CD14-positive monocyte (primary cell): ENCODE measurements around the gene OLIG3. TPM values are rescaled to one million over a fixed set of nuclear protein-coding genes. Genes with fewer than 3 reads are reported as not detected.
A peak's percentile ranks its signal among the peaks of the same experiment; 100 is the strongest.

ENCODE experiments used
- DNase-seq, 3 donors: peaks; one replicate each; pipeline ENCODE4 v3.0.0-alpha.2; 2011 to 2022
- H2AFZ ChIP-seq: 2 replicates; pipeline ENCODE4 v1.6.0; 2012; ENCODE audit warnings: mild to moderate bottlenecking, low read depth, low read length, inconsistent platforms; ENCODE audit not compliant: insufficient read depth, poor library complexity, severe bottlenecking
- H3K27ac ChIP-seq, 2 donors: 1 replicate in 1 of 2; 2 replicates in 1 of 2; pipeline ENCODE4 v1.5.1; 2012 to 2013; ENCODE audit warnings: low read length in 2 of 2, control low read depth in 1 of 2, inconsistent platforms in 1 of 2, low read depth in 1 of 2, mild to moderate bottlenecking in 1 of 2
- H3K27me3 ChIP-seq, 2 donors: one replicate each; pipeline versions ENCODE4 v1.6.0 to v1.6.1; 2011 to 2013; ENCODE audit warnings: low read length in 2 of 2; ENCODE audit not compliant: control insufficient read depth in 2 of 2, insufficient read depth in 2 of 2
- H3K36me3 ChIP-seq, 2 donors: replicated peaks in 1 of 2; 1 replicate in 1 of 2; 2 replicates in 1 of 2; pipeline versions ENCODE4 v1.5.1 to v1.6.1; 2012 to 2013; ENCODE audit warnings: low read length in 2 of 2, control low read depth in 1 of 2, inconsistent platforms in 1 of 2, mild to moderate bottlenecking in 1 of 2; ENCODE audit not compliant: insufficient read depth in 2 of 2, control insufficient read depth in 1 of 2
- H3K4me1 ChIP-seq, 2 donors: 1 replicate in 1 of 2; 2 replicates in 1 of 2; pipeline versions ENCODE4 v1.5.1 to v1.6.1; 2012 to 2013; ENCODE audit warnings: low read length in 2 of 2, control low read depth in 1 of 2, inconsistent platforms in 1 of 2, mild to moderate bottlenecking in 1 of 2, moderate library complexity in 1 of 2; ENCODE audit not compliant: insufficient read depth in 2 of 2, control insufficient read depth in 1 of 2
- H3K4me2 ChIP-seq: replicated peaks from 2 replicates; pipeline ENCODE3; 2012; ENCODE audit warnings: low read length, moderate library complexity, mild to moderate bottlenecking; ENCODE audit not compliant: poor library complexity, severe bottlenecking; ENCODE audit errors: extremely low read depth
- H3K4me3 ChIP-seq, 3 experiments: fragments of 200-600 bp in 1 of 3; sonication (generic) in 1 of 3; replicated peaks in 1 of 3; 1 replicate in 2 of 3; 2 replicates in 1 of 3; pipeline ENCODE4 v1.5.1; 2011 to 2013; ENCODE audit warnings: low read length in 3 of 3, mild to moderate bottlenecking in 3 of 3, control low read depth in 2 of 3, low read depth in 2 of 3, inconsistent platforms in 1 of 3, moderate library complexity in 1 of 3
- H3K79me2 ChIP-seq: 2 replicates; pipeline ENCODE4 v1.6.0; 2012; ENCODE audit warnings: mild to moderate bottlenecking, control low read depth, inconsistent platforms, low read length, moderate library complexity; ENCODE audit not compliant: insufficient read depth
- H3K9ac ChIP-seq: 2 replicates; pipeline ENCODE4 v1.6.0; 2017; ENCODE audit warnings: low read length, mild to moderate bottlenecking; ENCODE audit not compliant: insufficient read depth, poor library complexity, severe bottlenecking
- H3K9me3 ChIP-seq, 2 donors: replicated peaks in 1 of 2; 1 replicate in 1 of 2; 2 replicates in 1 of 2; pipeline versions ENCODE4 v1.5.1 to v1.6.1; 2012 to 2013; ENCODE audit warnings: low read length in 2 of 2, control low read depth in 1 of 2; ENCODE audit not compliant: control insufficient read depth in 1 of 2, insufficient read depth in 1 of 2
- H4K20me1 ChIP-seq: 2 replicates; pipeline ENCODE4 v1.6.0; 2012; ENCODE audit warnings: mild to moderate bottlenecking, low read length, control low read depth, moderate library complexity; ENCODE audit not compliant: insufficient read depth
- H3K27ac Mint-ChIP-seq, 7 donors: one replicate each; pipeline ENCODE4 v1.8.0; 2020; ENCODE audit warnings: mild to moderate bottlenecking in 7 of 7, mixed read lengths in 7 of 7, moderate library complexity in 6 of 7, inconsistent platforms in 2 of 7
- H3K27me3 Mint-ChIP-seq, 3 donors: one replicate each; pipeline ENCODE4 v1.8.0; 2021 to 2022; ENCODE audit warnings: low read depth in 3 of 3, mild to moderate bottlenecking in 3 of 3, mixed read lengths in 3 of 3, moderate library complexity in 3 of 3, inconsistent platforms in 1 of 3
- H3K36me3 Mint-ChIP-seq, 2 donors: one replicate each; pipeline ENCODE4 v1.8.0; 2020; ENCODE audit warnings: mixed read lengths in 2 of 2, inconsistent platforms in 1 of 2, mild to moderate bottlenecking in 1 of 2
- H3K4me1 Mint-ChIP-seq: one replicate; pipeline ENCODE4 v1.8.0; 2020; ENCODE audit warnings: mild to moderate bottlenecking, mixed read lengths
- H3K4me3 Mint-ChIP-seq, 2 donors: one replicate each; pipeline ENCODE4 v1.8.0; 2020; ENCODE audit warnings: mild to moderate bottlenecking in 2 of 2, mixed read lengths in 2 of 2, moderate library complexity in 1 of 2
- H3K9me3 Mint-ChIP-seq, 7 donors: one replicate each; pipeline ENCODE4 v1.8.0; 2020 to 2022; ENCODE audit warnings: mixed read lengths in 7 of 7, mild to moderate bottlenecking in 6 of 7, moderate library complexity in 6 of 7, inconsistent platforms in 2 of 7
- WGBS: methylation state at CpG from one replicate; pipeline ENCODE4 v1.1.5; 2013; ENCODE audit warnings: missing lambda C conversion rate; ENCODE audit not compliant: insufficient coverage; 5-methylcytosine and 5-hydroxymethylcytosine counted together
- intact Hi-C, 2 donors: fragments of 100-400 bp; cut with micrococcal nuclease; formaldehyde crosslinking; loops; one replicate each; pipeline versions ENCODE4 v1.15.0 to v1.15.1; 2023
- polyA plus RNA-seq, 3 donors: library from polyadenylated mRNA; depleted of rRNA in 1 of 3; unstranded in 2 of 3; stranded (reverse) in 1 of 3; fragments of 300-500 nt in 2 of 3; fragments of >200 nt in 1 of 3; fragmentation: Illumina TruSeq in 2 of 3; gene quantifications; 1 replicate in 2 of 3; 2 replicates in 1 of 3; pipeline ENCODE4 v1.2.3, GENCODE V29; 2012 to 2021
- TF ChIP-seq, protein P1 (sequence below): fragments of 200-600 bp; IDR thresholded peaks from one replicate; pipeline ENCODE4 v1.8.0; 2022; ENCODE audit warnings: antibody characterized with exemption, mild to moderate bottlenecking

The OLIG3 gene
- polyA plus RNA-seq, 3 donors = not detected

DNA sequence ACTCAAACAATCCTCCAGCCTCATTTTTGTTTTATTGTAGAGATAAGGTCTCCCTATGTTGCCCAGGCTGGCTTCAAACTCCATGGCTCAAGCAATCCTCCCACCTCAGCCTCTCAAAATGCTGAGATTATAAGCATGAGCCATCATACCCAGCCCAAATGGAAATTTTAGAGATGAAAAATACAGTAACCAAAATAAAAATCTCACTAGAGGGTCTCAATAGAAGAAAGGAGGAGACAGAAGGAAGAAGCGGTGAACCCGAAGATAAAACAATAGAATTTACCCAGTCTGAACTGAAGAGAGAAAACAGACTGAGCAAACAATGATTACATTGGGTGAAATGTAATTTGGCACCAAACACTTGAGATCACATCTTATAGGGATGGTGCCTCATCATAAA, 16.7 kb upstream of the OLIG3 start:
- peaks cover 71 to 77% of the 10 kb centered on the region in 2 donors for H3K27me3 ChIP-seq

DNA sequence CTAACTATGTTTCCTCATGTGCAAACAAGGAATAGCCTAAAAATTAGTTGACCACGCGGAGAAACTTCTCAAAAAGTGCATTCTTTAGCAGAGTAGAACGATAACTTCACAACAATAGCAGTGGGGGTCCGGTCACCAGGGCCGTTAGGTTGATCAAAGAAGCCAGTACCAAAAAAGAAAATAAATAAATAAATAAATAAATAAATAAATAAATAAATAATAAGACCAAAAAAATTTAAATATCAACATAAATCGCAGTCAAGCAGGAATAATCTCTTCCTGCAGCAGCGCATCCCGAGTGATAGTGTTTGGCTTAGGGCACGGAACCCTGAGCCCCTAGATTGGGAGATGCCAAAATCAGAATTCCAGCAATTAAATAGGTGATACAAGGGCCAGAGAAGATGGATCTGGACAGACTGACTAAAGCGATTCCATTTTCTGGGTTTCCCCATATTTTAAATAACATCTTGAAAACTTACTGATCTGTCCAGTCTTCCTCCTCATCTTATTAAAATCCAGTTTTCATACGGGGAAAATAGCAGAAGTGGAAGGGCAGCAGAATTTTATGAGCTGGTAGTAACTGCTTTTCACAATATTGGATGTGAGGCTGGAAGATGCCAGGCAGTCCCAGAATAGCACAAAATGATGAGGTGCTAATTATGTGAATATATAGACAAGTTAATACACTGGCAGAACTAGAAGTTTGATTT, 4.4 kb upstream of the OLIG3 start:
- intact Hi-C loops = no loop called here
- WGBS = 0% methylated on average over 1 of the region's 11 CpGs
- H3K4me3 Mint-ChIP-seq = peak overlapping the region in 1 of 2 donors; percentile 78

More for the DNA sequence above, 16.7 kb upstream of the OLIG3 start:
- Mint-ChIP-seq H3K9me3 (peaks cover 0 to 25% (median 13%) of the 10 kb centered on the region in 7 donors), H3K4me1 (no peaks in the 10 kb centered on the region), H3K36me3 (no peaks in the 10 kb centered on the region), H3K27ac (no peak overlapping the region), H3K27me3 (peaks cover 58 to 80% (median 64%) of the 10 kb centered on the region in 3 donors), H3K4me3 (peak overlapping the region in 1 of 2 donors; percentile 28)
- no CpG with 5 or more reads among the region's 2 CpGs for WGBS
- TF ChIP-seq, protein P1, sequence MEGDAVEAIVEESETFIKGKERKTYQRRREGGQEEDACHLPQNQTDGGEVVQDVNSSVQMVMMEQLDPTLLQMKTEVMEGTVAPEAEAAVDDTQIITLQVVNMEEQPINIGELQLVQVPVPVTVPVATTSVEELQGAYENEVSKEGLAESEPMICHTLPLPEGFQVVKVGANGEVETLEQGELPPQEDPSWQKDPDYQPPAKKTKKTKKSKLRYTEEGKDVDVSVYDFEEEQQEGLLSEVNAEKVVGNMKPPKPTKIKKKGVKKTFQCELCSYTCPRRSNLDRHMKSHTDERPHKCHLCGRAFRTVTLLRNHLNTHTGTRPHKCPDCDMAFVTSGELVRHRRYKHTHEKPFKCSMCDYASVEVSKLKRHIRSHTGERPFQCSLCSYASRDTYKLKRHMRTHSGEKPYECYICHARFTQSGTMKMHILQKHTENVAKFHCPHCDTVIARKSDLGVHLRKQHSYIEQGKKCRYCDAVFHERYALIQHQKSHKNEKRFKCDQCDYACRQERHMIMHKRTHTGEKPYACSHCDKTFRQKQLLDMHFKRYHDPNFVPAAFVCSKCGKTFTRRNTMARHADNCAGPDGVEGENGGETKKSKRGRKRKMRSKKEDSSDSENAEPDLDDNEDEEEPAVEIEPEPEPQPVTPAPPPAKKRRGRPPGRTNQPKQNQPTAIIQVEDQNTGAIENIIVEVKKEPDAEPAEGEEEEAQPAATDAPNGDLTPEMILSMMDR = no peak
- Histone ChIP-seq H2AFZ (no peak overlapping the region), H3K4me2 (no peak overlapping the region), H3K27ac (no peak overlapping the region), H3K36me3 (no peaks in the 10 kb centered on the region), H3K4me1 (no peaks in the 10 kb centered on the region), H4K20me1 (no peaks in the 10 kb centered on the region), H3K79me2 (no peaks in the 10 kb centered on the region), H3K4me3 (no peak overlapping the region), H3K9ac (no peak overlapping the region), H3K9me3 (peaks cover 7 to 13% of the 10 kb centered on the region in 2 donors)
- intact Hi-C loops = no loop called here
- no peak for DNase-seq

More for the DNA sequence above, 4.4 kb upstream of the OLIG3 start:
- Histone ChIP-seq H2AFZ (no peak overlapping the region), H3K36me3 (no peaks in the 10 kb centered on the region), H3K4me1 (no peaks in the 10 kb centered on the region), H3K9me3 (peaks cover 0 to 30% of the 10 kb centered on the region in 2 donors), H3K27me3 (peaks cover 92 to 99% of the 10 kb centered on the region in 2 donors), H3K4me3 (no peak overlapping the region), H4K20me1 (no peaks in the 10 kb centered on the region), H3K4me2 (no peak overlapping the region), H3K27ac (no peak overlapping the region), H3K79me2 (no peaks in the 10 kb centered on the region), H3K9ac (no peak overlapping the region)
- Mint-ChIP-seq H3K27me3 (peaks cover 71 to 91% (median 80%) of the 10 kb centered on the region in 3 donors), H3K4me1 (peaks cover 31% of the 10 kb centered on the region), H3K27ac (no peak overlapping the region), H3K9me3 (peaks cover 0 to 40% (median 6%) of the 10 kb centered on the region in 7 donors), H3K36me3 (peaks cover 0 to 5% of the 10 kb centered on the region in 2 donors)
- DNase-seq = no peak
- TF ChIP-seq, protein P1 = no peak
